Uterus (tissue), 4 donors: ENCODE data around the gene SLC29A1. TPM values are rescaled to one million over a fixed set of nuclear protein-coding genes. Genes with fewer than 3 reads are reported as not detected.
A peak's percentile ranks its signal among the peaks of the same experiment; 100 is the strongest.
"Not testable (repeated sequence)": the region's sequence is repeated elsewhere in the genome, so short reads cannot be mapped to it uniquely, and the experiment has no call there.

Source experiments
- DNase-seq, 2 donors: peaks; one replicate each; pipeline ENCODE4 v3.0.0-alpha.2; 2019 to 2020
- H3K27ac ChIP-seq, 2 donors: fragments of 200-600 bp; sonication (generic); 1 replicate in 1 of 2; 2 replicates in 1 of 2; pipeline ENCODE4 v1.5.1; 2016 to 2018
- H3K27me3 ChIP-seq, 2 donors: fragments of 200-600 bp; sonication (generic); one replicate each; pipeline ENCODE4 v1.5.1; 2018 to 2019; ENCODE audit warnings: control low read depth in 1 of 2
- H3K36me3 ChIP-seq, 2 donors: fragments of 200-600 bp; sonication (generic); one replicate each; pipeline ENCODE4 v1.5.1; 2019; ENCODE audit warnings: control low read depth in 1 of 2
- H3K4me1 ChIP-seq, 2 donors: fragments of 200-600 bp; sonication (generic); one replicate each; pipeline ENCODE4 v1.5.1; 2018 to 2019; ENCODE audit warnings: control low read depth in 1 of 2
- H3K4me3 ChIP-seq, 2 donors: fragments of 200-600 bp; sonication (generic); 1 replicate in 1 of 2; 2 replicates in 1 of 2; pipeline ENCODE4 v1.5.1; 2018 to 2019; ENCODE audit warnings: mild to moderate bottlenecking in 1 of 2
- H3K9me3 ChIP-seq, 2 donors: fragments of 200-600 bp; sonication (generic); one replicate each; pipeline ENCODE4 v1.5.1; 2019; ENCODE audit warnings: control low read depth in 1 of 2
- CTCF ChIP-seq, 4 experiments: fragments of 200-600 bp in 2 of 4; fragments of 450-650 bp in 2 of 4; sonication (generic) in 2 of 4; IDR thresholded peaks; one replicate each; pipeline ENCODE4 v1.5.1; 2016 to 2019; ENCODE audit warnings: antibody characterized with exemption in 4 of 4, mild to moderate bottlenecking in 2 of 4, moderate library complexity in 1 of 4
- POLR2A ChIP-seq, 2 donors: fragments of 450-650 bp; IDR thresholded peaks; one replicate each; pipeline ENCODE4 v1.6.1; 2016; ENCODE audit warnings: antibody characterized with exemption in 2 of 2, mild to moderate bottlenecking in 1 of 2, moderate library complexity in 1 of 2
- intact Hi-C: fragments of 100-400 bp; cut with DNase I; formaldehyde crosslinking; loops from one replicate; pipeline ENCODE4 v1.15.1; 2023; ENCODE audit warnings: low total_unique reads
- total RNA-seq, 4 donors: library from RNA; depleted of rRNA in 3 of 4; stranded (reverse); fragments of >200 nt in 3 of 4; gene quantifications; one replicate each; pipeline versions ENCODE4 v1.1.0 to v1.2.4, GENCODE V29; 2014 to 2023
- donor health status: DM: yes; HTN: yes; CAD: no.

Gene SLC29A1
- total RNA-seq, 4 donors from 2014 or later: 29.9 to 150 (median 95.1) TPM

GRCh38 chr6:44182911-44183390, 40.4 kb upstream of the SLC29A1 start:
- intact Hi-C loops: loop anchor here (2.0 kb wide), 1 partner anchor 36 kb away; no protein-coding TSS in a partner anchor
- Histone ChIP-seq H3K27me3 (no peaks in the 10 kb centered on the region), H3K4me3 (no peak overlapping the region), H3K36me3 (no peaks in the 10 kb centered on the region), H3K9me3 (no peaks in the 10 kb centered on the region), H3K4me1 (no peaks in the 10 kb centered on the region), H3K27ac (no peak overlapping the region)
- DNase-seq: no peak
- TF ChIP-seq POLR2A (IDR thresholded peaks at IDR 0.05): no peak
- no peak for TF ChIP-seq CTCF (IDR thresholded peaks at IDR 0.05)

DNA sequence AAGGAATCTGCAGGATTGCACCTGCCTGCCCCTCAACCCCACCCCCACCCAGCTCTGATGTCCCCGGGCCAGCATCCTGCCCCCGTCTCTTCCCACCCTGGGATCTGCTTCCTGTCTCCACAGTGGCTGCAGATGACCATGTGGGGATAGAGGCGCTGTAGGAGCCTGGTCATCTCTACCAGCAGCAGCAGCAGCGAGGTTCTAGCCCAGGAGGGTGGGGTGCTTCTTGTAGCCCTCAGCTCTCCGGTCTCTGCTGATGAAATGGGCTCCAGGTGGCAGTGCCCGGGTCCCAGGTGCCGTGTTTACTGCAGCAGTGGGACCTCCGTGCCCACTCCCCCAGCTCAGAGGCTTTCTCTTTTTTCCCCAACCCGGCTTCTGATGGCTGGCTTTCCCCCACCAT, 39.6 kb upstream of the SLC29A1 start:
- TF ChIP-seq CTCF (IDR thresholded peaks at IDR 0.05): no peak
- no peak for TF ChIP-seq POLR2A (IDR thresholded peaks at IDR 0.05)
- H3K4me3 ChIP-seq: no peak overlapping the region
- no peaks in the 10 kb centered on the region for H3K27me3 ChIP-seq
- no peak for DNase-seq
- no peak overlapping the region for H3K27ac ChIP-seq
- no peaks in the 10 kb centered on the region for H3K4me1 ChIP-seq
- intact Hi-C loops: loop anchor here (2.0 kb wide), 1 partner anchor 37 kb away; no protein-coding TSS in a partner anchor
- no peaks in the 10 kb centered on the region for H3K36me3 ChIP-seq
- H3K9me3 ChIP-seq: no peaks in the 10 kb centered on the region

DNA sequence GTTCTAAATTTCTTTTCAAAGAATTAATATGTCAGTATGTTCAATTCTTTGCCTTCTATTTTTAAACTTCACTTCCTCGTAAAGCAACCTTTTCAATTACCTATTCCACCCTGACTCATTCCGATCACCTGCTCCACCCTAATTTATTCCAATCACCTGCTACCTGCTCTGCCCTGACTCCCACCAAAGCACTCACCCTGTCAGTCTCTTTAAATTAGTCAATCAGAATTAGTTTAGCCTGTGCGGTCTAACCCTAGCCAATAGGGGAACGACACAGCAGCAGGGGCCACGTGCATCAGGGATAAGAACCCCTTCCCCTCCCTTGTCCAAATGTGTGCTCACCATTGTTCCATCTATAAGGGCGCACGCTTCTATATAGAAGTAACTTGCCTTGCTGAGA, 38.0 kb upstream of the SLC29A1 start:
- H3K4me1 ChIP-seq, H3K36me3 ChIP-seq, H3K27ac ChIP-seq, DNase-seq, intact Hi-C loops, H3K4me3 ChIP-seq, H3K9me3 ChIP-seq, H3K27me3 ChIP-seq: not testable (repeated sequence)

- peak overlapping the region in 1 of 2 donors; percentile 41 for H3K27ac ChIP-seq
- H3K4me3 ChIP-seq: no peak overlapping the region
- no peaks in the 10 kb centered on the region for H3K9me3 ChIP-seq
- DNase-seq: no peak
- no peaks in the 10 kb centered on the region for H3K36me3 ChIP-seq
- H3K27me3 ChIP-seq: no peaks in the 10 kb centered on the region
- intact Hi-C loops: no loop called here
- TF ChIP-seq POLR2A (IDR thresholded peaks at IDR 0.05) (no peak), CTCF (IDR thresholded peaks at IDR 0.05) (no peak)
- no peaks in the 10 kb centered on the region for H3K4me1 ChIP-seq
Measured at GRCh38 chr6:44185953-44186634, 37.3 kb upstream of the SLC29A1 start.

DNA sequence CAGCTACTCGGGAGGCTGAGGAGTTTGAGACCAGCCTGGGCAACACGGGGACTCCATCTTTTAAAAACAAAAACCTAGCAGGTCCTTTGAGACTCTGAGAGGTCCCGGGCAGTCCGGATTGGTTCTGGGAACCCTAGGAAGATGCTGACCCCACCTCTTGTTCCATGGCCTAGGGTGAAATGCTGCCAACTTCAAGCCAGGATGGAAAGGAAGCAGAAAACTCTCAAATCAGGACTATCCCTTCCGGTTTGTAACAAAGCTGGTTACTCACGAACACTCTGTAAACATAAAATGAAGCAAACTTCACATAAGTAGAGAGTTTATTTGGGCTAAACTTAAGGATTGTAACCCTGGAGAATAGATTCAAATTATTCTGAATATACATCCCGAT, 36.8 kb upstream of the SLC29A1 start:
- TF ChIP-seq CTCF (IDR thresholded peaks at IDR 0.05): no peak
- no peaks in the 10 kb centered on the region for H3K36me3 ChIP-seq
- no peaks in the 10 kb centered on the region for H3K27me3 ChIP-seq
- H3K4me1 ChIP-seq: no peaks in the 10 kb centered on the region
- H3K27ac ChIP-seq: peak overlapping the region in 1 of 2 donors; percentile 41
- intact Hi-C loops: no loop called here
- no peak overlapping the region for H3K4me3 ChIP-seq
- no peak for DNase-seq
- H3K9me3 ChIP-seq: no peaks in the 10 kb centered on the region
